ENCODE measurements around the gene PPFIA1.

The PPFIA1 gene

GRCh38 chr11:70414341-70415100 is 144.0 kb downstream of the PPFIA1 start:
- no peak for DNase-seq (ENCODE audit: low spot score)

GRCh38 chr11:70415191-70415590 is 144.7 kb downstream of the PPFIA1 start:
- peak; percentile 89 for DNase-seq (ENCODE audit: low spot score)

- DNase-seq (ENCODE audit: low spot score) = peak; percentile 25
Measured at GRCh38 chr11:70415642-70416395, 145.3 kb downstream of the PPFIA1 start.

- DNase-seq (ENCODE audit: low spot score) = no peak
Measured at GRCh38 chr11:70416881-70417280, 146.4 kb downstream of the PPFIA1 start.

- no peak for DNase-seq (ENCODE audit: low spot score)
Measured at GRCh38 chr11:70418130-70418529, 147.6 kb downstream of the PPFIA1 start.

- no peak for DNase-seq (ENCODE audit: low spot score)
Measured at GRCh38 chr11:70419307-70420007, 149.0 kb downstream of the PPFIA1 start.

GRCh38 chr11:70420008-70420464 is 149.5 kb downstream of the PPFIA1 start:
- DNase-seq (ENCODE audit: low spot score) = no peak

- DNase-seq (ENCODE audit: low spot score) = no peak
Measured at GRCh38 chr11:70420496-70420895, 150.0 kb downstream of the PPFIA1 start.

- no peak for DNase-seq (ENCODE audit: low spot score)
Measured at GRCh38 chr11:70421123-70421522, 150.6 kb downstream of the PPFIA1 start.

- DNase-seq (ENCODE audit: low spot score) = no peak
Measured at GRCh38 chr11:70422692-70423522, 152.4 kb downstream of the PPFIA1 start.

GRCh38 chr11:70423523-70424505 is 153.3 kb downstream of the PPFIA1 start:
- DNase-seq (ENCODE audit: low spot score) = peak; percentile 87

- no peak for DNase-seq (ENCODE audit: low spot score)
Measured at GRCh38 chr11:70424765-70425344, 154.4 kb downstream of the PPFIA1 start.

- no peak for DNase-seq (ENCODE audit: low spot score)
Measured at GRCh38 chr11:70427436-70427835, 156.9 kb downstream of the PPFIA1 start.

- DNase-seq (ENCODE audit: low spot score) = no peak
Measured at GRCh38 chr11:70428701-70429427, 158.4 kb downstream of the PPFIA1 start.

GRCh38 chr11:70429428-70429705 is 158.9 kb downstream of the PPFIA1 start:
- DNase-seq (ENCODE audit: low spot score) = no peak

- DNase-seq (ENCODE audit: low spot score) = no peak
Measured at GRCh38 chr11:70429724-70430521, 159.4 kb downstream of the PPFIA1 start.

GRCh38 chr11:70430671-70431574 is 160.4 kb downstream of the PPFIA1 start:
- DNase-seq (ENCODE audit: low spot score) = no peak

- no peak for DNase-seq (ENCODE audit: low spot score)
Measured at GRCh38 chr11:70431611-70432010, 161.1 kb downstream of the PPFIA1 start.

Measured in AG08395 (cell line).